ENCODE data around the gene PID1.

GRCh38 chr2:229127471-229127870 is 143.6 kb downstream of the PID1 start:
- TF ChIP-seq CTCF (IDR thresholded peaks at IDR 0.05) (no peak), POLR2A (IDR thresholded peaks at IDR 0.05) (no peak)
